ENCODE measurements around the gene DNAH8. TPM values are rescaled to one million over a fixed set of nuclear protein-coding genes. Genes with fewer than 3 reads are reported as not detected.
A peak's percentile ranks its signal among the peaks of the same experiment; 100 is the strongest.
"Not testable (repeated sequence)": the region's sequence is repeated elsewhere in the genome, so short reads cannot be mapped to it uniquely, and the experiment has no call there.

DNAH8 gene
- total RNA-seq, 1 experiment from 2014 or later = not detected

GRCh38 chr6:38860041-38860440 is 144.9 kb downstream of the DNAH8 start:
- in situ Hi-C loops (cut with HindIII; ENCODE audit: low sequenced_read_pairs) = no loop called here
- DNase-seq (ENCODE audit: low spot score) = no peak

- in situ Hi-C loops (cut with HindIII; ENCODE audit: low sequenced_read_pairs) = no loop called here
These were observed 146.9 kb downstream of the DNAH8 start for GRCh38 chr6:38861926-38862401.

GRCh38 chr6:38865521-38866174 is 150.5 kb downstream of the DNAH8 start:
- in situ Hi-C loops (cut with HindIII; ENCODE audit: low sequenced_read_pairs) = no loop called here
- DNase-seq (ENCODE audit: low spot score) = no peak

More at GRCh38 chr6:38861926-38862401, 146.9 kb downstream of the DNAH8 start:
- DNase-seq (ENCODE audit: low spot score) = no peak

DNA sequence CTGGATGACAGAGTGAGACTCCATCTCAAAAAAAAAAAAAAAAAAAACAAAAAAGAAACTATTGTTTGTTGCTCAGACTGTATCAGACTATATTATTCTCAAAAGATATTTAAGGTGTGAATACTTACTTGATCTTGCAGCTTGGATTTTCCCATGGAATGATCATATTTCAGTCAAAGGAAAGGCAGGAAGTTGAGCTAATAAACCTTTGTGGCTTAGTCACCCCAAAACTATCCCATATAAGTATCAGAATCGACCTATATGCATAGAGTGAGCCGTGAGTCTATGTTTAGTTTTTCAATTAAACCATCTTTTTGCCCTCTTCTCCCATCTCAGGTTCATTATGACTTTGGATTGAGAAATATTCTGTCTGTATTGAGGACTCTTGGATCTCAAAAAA is 152.6 kb downstream of the DNAH8 start:
- DNase-seq (ENCODE audit: low spot score) = no peak
- in situ Hi-C loops (cut with HindIII; ENCODE audit: low sequenced_read_pairs) = no loop called here

GRCh38 chr6:38871741-38872568 is 156.8 kb downstream of the DNAH8 start:
- DNase-seq (ENCODE audit: low spot score) = peak; percentile 26
- in situ Hi-C loops (cut with HindIII; ENCODE audit: low sequenced_read_pairs) = no loop called here

DNA sequence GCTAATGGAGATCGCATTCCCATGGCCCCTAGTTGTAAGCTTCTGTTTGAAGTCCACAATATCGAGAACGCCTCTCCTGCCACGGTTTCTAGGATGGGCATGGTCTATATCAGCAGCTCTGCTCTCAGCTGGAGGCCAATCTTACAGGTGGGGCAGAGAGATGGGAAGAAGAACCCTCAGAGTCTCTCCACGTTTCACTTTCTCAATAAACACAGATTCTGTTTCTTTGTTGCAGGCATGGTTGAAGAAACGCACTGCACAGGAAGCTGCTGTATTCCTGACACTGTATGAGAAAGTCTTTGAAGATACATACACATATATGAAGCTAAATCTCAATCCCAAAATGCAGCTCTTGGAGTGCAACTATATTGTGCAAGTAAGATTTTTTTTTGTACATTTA is 157.9 kb downstream of the DNAH8 start:
- in situ Hi-C loops (cut with HindIII; ENCODE audit: low sequenced_read_pairs) = no loop called here
- no peak for DNase-seq (ENCODE audit: low spot score)

DNA sequence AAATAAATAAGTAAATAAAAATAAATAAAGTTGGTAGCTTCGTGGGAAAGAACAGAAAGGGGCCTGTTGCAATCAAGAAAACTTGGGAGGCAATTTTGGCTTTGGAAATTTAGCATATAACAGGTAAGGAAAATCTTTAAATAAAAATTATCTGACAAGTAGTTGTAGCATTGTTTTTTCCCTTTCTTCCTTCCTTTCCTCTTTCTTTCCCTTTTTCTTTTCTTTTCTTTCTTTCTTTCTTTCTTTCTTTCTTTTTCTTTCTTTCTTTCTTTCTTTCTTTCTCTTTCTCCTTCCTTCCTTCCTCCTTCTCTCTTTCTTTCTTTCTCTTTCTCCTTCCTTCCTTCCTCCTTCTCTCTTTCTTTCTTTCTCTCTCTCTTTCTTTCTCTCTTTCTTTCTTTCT is 158.7 kb downstream of the DNAH8 start:
- in situ Hi-C loops (cut with HindIII; ENCODE audit: low sequenced_read_pairs); DNase-seq (ENCODE audit: low spot score): not testable (repeated sequence)

DNA sequence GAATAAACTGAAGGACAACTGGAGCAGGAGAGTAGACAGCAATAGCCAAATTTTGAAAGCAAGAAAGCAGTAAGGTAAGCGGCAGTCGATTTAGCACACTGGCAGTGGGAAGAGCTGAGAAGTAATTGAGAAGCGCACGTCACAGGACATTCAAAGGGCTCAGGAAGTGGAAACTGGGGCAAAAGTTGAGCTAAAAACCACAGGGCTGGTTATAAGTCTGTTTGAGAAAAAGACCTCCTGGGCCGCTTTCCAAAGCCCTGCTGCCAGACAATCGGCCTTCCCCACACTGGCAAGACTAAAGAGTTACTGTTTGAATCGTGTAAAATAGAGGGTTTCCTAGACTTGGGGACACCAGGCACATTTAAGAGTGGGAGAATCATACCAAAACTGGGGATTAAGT is 161.4 kb downstream of the DNAH8 start:
- in situ Hi-C loops (cut with HindIII; ENCODE audit: low sequenced_read_pairs) = no loop called here
- DNase-seq (ENCODE audit: low spot score) = peak; percentile 37

GRCh38 chr6:38877721-38878120 is 162.6 kb downstream of the DNAH8 start:
- in situ Hi-C loops (cut with HindIII; ENCODE audit: low sequenced_read_pairs) = no loop called here
- no peak for DNase-seq (ENCODE audit: low spot score)

GRCh38 chr6:38882157-38882556 is 167.0 kb downstream of the DNAH8 start:
- no peak for DNase-seq (ENCODE audit: low spot score)
- in situ Hi-C loops (cut with HindIII; ENCODE audit: low sequenced_read_pairs) = no loop called here

GRCh38 chr6:38897507-38897906 is 182.4 kb downstream of the DNAH8 start:
- in situ Hi-C loops (cut with HindIII; ENCODE audit: low sequenced_read_pairs) = no loop called here
- no peak for DNase-seq (ENCODE audit: low spot score)

DNA sequence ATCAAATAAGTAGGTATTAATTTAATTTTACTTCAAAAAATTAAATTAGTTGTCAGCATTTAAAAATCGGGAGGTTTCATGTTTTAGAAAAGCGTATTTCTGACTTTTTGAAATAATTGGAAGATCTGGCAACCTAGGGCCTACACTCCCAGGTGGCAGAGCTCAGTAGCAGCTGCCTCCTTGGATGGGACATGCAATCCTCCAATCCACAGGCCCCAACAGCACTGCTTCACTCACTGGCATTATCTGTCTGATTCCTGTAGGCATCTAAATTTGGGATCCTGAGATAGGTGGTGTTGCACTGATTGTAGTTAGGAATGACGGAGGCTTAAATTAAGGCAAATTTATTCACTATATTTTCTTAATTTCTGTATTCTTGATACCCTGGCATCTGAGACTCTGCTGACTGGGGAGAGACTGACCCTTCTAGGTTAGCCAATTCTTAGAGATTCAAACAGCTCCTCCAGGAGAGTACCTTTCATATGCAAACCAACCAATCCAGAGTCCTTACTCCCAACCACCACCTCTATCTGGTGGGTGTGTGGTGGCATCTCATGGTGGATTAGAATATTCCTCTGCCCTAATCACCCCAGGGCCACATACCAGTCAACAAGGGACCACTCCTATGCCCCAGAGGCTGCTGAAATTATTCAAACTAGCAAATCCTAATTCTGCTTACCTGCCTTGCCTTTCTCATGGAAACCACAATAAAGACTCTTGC is 186.9 kb downstream of the DNAH8 start:
- no peak for DNase-seq (ENCODE audit: low spot score)
- in situ Hi-C loops (cut with HindIII; ENCODE audit: low sequenced_read_pairs) = no loop called here

DNA sequence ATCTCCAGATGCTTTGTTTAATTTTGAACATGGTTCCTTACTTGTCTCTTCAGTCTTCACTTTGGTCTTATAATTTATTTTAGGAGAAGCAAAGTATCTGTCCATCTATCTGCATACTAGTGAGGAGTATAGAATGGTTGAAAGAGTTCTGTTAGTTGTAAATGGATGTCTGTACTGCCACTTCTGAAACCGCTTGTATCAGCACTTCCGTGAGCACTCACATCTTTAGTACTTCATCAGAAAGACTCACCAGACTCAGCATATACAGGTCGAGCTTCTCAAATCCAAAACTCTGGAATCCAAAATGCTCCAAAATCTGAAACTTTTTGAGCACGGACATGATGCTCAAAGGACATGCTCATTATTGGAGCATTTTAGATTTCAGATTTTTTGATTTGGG is 191.5 kb downstream of the DNAH8 start:
- in situ Hi-C loops (cut with HindIII; ENCODE audit: low sequenced_read_pairs) = no loop called here
- DNase-seq (ENCODE audit: low spot score) = no peak

DNA sequence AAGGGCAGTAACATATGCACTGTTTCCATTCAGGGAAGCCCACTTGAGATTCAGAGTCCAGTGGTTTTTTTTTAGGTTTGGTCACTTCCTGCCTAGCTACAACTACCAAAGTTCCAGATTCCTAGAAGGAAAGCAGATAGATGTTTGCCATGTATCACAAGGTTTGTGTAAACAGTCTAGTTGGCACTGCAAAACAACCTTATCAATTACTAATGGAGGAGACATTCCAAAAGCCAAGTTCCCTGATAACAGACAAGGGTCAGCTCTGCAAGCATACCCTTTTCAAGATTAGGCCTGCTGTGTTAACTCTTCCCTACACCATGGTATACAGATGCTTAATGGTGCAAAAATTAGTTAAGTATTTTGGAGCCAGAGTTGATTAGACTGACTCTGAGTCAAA is 192.2 kb downstream of the DNAH8 start:
- in situ Hi-C loops (cut with HindIII; ENCODE audit: low sequenced_read_pairs) = no loop called here
- no peak for DNase-seq (ENCODE audit: low spot score)

DNA sequence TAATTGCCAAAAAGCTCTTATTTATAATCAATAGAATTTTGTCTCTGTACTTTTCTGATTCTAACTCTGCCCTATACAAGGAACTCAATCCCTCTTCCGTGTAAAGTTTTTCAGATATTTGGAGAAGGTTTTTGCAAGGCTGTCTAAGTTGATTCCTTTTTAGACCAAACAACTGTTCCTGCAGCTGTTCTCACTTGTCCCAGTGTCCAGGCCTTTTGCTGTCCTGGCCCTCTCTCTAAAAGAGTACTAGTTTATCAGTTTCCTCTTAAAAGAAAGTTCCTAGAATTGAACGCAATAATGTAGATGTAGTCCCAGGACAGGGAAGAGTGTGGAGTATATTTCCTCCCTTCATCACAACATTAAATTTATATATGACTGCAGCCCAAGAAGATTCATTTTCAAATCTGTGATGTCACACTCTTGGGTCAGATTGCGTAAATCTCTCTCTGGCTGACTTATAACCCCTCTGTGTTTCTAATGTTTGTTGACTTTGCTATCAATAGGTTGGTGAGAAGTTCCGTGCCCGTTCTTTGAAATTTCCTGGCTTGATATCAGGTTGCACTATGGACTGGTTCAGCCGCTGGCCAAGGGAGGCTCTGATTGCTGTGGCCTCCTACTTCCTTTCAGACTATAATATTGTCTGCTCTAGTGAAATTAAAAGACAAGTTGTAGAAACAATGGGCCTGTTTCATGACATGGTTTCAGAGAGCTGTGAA is 194.1 kb downstream of the DNAH8 start:
- no peak for DNase-seq (ENCODE audit: low spot score)
- in situ Hi-C loops (cut with HindIII; ENCODE audit: low sequenced_read_pairs) = no loop called here

DNA sequence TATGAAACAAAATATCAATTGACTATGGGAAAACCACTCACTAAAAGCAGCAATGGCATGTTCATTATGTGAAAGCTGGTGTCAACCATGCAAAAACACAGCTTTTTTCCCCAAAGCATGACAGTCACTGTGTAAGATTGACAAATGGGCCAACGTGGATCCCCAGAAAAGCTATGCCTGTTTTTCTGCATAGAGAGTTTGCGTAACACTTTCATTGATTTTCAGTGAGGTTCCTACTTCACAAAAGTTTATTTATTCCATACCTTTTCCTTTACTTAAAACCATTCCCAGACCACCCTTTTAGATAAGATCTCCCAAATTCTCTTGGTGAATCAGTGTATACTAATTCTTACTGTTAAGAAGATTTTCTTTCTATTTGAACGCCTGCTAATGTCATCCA is 195.1 kb downstream of the DNAH8 start:
- in situ Hi-C loops (cut with HindIII; ENCODE audit: low sequenced_read_pairs) = no loop called here
- no peak for DNase-seq (ENCODE audit: low spot score)

- in situ Hi-C loops (cut with HindIII; ENCODE audit: low sequenced_read_pairs) = no loop called here
- DNase-seq (ENCODE audit: low spot score) = no peak
These were observed 197.3 kb downstream of the DNAH8 start for GRCh38 chr6:38912378-38912777.

GRCh38 chr6:38915205-38915925 is 200.3 kb downstream of the DNAH8 start:
- in situ Hi-C loops (cut with HindIII; ENCODE audit: low sequenced_read_pairs) = no loop called here
- DNase-seq (ENCODE audit: low spot score) = no peak

GRCh38 chr6:38921540-38921939 is 206.4 kb downstream of the DNAH8 start:
- not testable (repeated sequence) for DNase-seq (ENCODE audit: low spot score)

More at GRCh38 chr6:38921540-38921939, 206.4 kb downstream of the DNAH8 start:
- in situ Hi-C loops (cut with HindIII; ENCODE audit: low sequenced_read_pairs) = not testable (repeated sequence)

Measured in G401 (cell line).